NCI-H2196 treated with DMSO at 0.1 percent for 48 hours (cell line): Measurements from ENCODE around the gene CALHM2.
"Not testable (repeated sequence)": the region's sequence is repeated elsewhere in the genome, so short reads cannot be mapped to it uniquely, and the experiment has no call there.

Experiments
- DNase-seq: peaks from one replicate; lab custom pipeline; 2025; ENCODE audit not compliant: unreplicated experiment; lab: John Stamatoyannopoulos, UW

CALHM2 gene

GRCh38 chr10:103419101-103419500 lies 33.1 kb downstream of the CALHM2 start:
- DNase-seq, result no peak

- DNase-seq, result no peak
These were observed 34.6 kb downstream of the CALHM2 start for GRCh38 chr10:103417601-103418000.

- not testable (repeated sequence) for DNase-seq
These were observed 35.1 kb downstream of the CALHM2 start for GRCh38 chr10:103417148-103417469.

DNA sequence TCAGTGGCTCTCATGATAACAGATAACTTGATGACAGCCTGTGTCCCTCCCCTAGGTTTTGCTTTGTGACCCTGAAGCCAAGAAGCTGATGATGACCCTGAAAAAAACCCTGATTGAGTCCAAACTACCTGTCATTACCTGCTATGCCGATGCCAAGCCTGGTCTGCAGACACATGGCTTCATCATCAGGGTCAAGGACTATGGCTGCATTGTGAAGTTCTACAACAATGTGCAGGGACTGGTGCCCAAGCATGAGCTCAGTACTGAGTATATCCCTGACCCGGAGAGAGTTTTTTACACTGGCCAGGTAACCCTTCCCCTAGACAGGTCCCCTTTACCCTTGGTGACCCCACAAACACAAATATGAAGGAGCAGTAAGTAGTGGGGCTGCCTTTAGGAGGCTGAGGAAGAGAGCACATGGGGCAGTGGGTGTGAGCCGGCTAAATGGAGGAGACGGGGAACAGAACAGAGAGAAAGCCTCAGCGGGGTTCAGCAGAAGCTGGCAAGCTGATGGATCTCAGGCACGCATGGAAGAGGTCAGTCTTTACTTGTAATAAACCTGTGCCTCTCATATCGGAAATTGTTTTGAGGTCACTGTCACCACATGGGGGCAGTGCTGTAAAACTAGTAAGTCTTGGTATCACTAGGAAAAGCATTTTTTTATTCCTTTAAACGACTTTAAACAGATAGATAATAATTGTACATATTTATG lies 35.6 kb downstream of the CALHM2 start:
- no peak for DNase-seq

- DNase-seq, result no peak
These were observed 36.6 kb downstream of the CALHM2 start for GRCh38 chr10:103415581-103415980.

- no peak for DNase-seq
These were observed 38.6 kb downstream of the CALHM2 start for GRCh38 chr10:103413564-103413963.

GRCh38 chr10:103397191-103397825 lies 54.9 kb downstream of the CALHM2 start:
- no peak for DNase-seq

DNA sequence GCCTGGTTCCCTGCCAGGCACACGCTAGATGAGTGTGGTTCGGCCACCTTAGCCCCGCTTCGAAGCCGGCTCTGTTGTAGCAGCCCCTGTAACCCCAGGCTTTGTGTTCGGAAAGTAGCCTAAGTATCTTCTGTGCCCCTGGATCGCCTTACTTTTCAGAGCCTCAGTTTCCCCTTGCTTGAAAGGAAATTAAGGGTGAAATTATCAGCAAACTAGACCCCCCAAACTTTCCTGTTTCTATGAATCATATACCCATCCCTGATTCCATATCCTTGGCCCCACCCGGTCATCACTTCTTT lies 55.4 kb downstream of the CALHM2 start:
- no peak for DNase-seq
